ENCODE measurements around the gene PCNX4. TPM values are rescaled to one million over a fixed set of nuclear protein-coding genes. Genes with fewer than 3 reads are reported as not detected.

The PCNX4 gene
- polyA plus RNA-seq, 3 donors = 13.1 to 18.4 (median 16.7) TPM

DNA sequence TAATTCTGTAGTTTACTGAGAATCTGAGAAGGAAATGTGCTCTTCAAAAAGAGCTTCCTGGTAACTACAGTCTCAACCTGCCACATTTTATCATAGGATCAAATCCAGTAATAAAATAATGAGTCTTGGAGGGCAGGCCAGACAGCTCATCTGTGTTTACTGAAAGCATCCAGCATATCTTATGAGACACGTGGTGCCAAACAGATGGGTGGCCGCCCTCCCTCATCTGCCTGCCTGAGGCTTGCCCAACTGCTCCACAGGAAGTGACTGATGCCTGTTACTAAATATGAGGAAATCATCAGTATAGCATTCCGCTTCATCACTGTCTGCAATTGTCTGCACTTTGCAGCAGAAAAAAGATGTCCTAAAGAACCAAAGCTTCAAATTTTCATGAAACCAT, 60.0 kb downstream of the PCNX4 start:
- H3K9me3 ChIP-seq (replicated peaks in 1 of 2; ENCODE audit: control insufficient read depth in 1 of 2, insufficient read depth in 1 of 2, low read length in 2 of 2) = no peaks in the 10 kb centered on the region
- peaks cover 0 to 1% (median 0%) of the 10 kb centered on the region in 7 donors for H3K9me3 Mint-ChIP-seq
- TF ChIP-seq, protein P1, sequence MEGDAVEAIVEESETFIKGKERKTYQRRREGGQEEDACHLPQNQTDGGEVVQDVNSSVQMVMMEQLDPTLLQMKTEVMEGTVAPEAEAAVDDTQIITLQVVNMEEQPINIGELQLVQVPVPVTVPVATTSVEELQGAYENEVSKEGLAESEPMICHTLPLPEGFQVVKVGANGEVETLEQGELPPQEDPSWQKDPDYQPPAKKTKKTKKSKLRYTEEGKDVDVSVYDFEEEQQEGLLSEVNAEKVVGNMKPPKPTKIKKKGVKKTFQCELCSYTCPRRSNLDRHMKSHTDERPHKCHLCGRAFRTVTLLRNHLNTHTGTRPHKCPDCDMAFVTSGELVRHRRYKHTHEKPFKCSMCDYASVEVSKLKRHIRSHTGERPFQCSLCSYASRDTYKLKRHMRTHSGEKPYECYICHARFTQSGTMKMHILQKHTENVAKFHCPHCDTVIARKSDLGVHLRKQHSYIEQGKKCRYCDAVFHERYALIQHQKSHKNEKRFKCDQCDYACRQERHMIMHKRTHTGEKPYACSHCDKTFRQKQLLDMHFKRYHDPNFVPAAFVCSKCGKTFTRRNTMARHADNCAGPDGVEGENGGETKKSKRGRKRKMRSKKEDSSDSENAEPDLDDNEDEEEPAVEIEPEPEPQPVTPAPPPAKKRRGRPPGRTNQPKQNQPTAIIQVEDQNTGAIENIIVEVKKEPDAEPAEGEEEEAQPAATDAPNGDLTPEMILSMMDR (IDR thresholded peaks at IDR 0.05) = no peak
- WGBS (ENCODE audit: insufficient coverage) = 0% methylated on average over 3 of the region's 3 CpGs
- no peaks in the 10 kb centered on the region for H3K27me3 Mint-ChIP-seq (ENCODE audit: low read depth in 3 of 3)
- H4K20me1 ChIP-seq (ENCODE audit: insufficient read depth, low read length) = no peaks in the 10 kb centered on the region
- no peak overlapping the region for H3K4me3 Mint-ChIP-seq
- H3K27ac ChIP-seq (ENCODE audit: low read depth in 1 of 2, low read length in 2 of 2) = peak overlapping the region; percentile 25 to 96
- peak overlapping the region; percentile 9 for H3K4me2 ChIP-seq (replicated peaks; ENCODE audit: extremely low read depth, low read length, poor library complexity, severe bottlenecking)
- no peaks in the 10 kb centered on the region for H3K27me3 ChIP-seq (ENCODE audit: control insufficient read depth in 2 of 2, insufficient read depth in 2 of 2, low read length in 2 of 2)
- peak; percentile 92 to 96 (median 95) for DNase-seq
- H3K36me3 ChIP-seq (replicated peaks in 1 of 2; ENCODE audit: control insufficient read depth in 1 of 2, insufficient read depth in 2 of 2, low read length in 2 of 2) = peaks cover 27 to 46% of the 10 kb centered on the region in 2 donors
- H3K36me3 Mint-ChIP-seq = peaks cover 41 to 49% of the 10 kb centered on the region in 2 donors
- peak overlapping the region; percentile 64 for H2AFZ ChIP-seq (ENCODE audit: insufficient read depth, low read depth, low read length, poor library complexity, severe bottlenecking)
- H3K27ac Mint-ChIP-seq = peak overlapping the region; percentile 93 to 99 (median 94)
- peaks cover 44 to 58% of the 10 kb centered on the region in 2 donors for H3K4me1 ChIP-seq (ENCODE audit: control insufficient read depth in 1 of 2, insufficient read depth in 2 of 2, low read length in 2 of 2)
- peaks cover 48% of the 10 kb centered on the region for H3K79me2 ChIP-seq (ENCODE audit: insufficient read depth, low read length)
- intact Hi-C loops (cut with micrococcal nuclease) = no loop called here
- peak overlapping the region; percentile 17 for H3K9ac ChIP-seq (ENCODE audit: insufficient read depth, low read length, poor library complexity, severe bottlenecking)
- H3K4me3 ChIP-seq (replicated peaks in 1 of 3; ENCODE audit: low read depth in 2 of 3, low read length in 3 of 3) = no peak overlapping the region
- peaks cover 45% of the 10 kb centered on the region for H3K4me1 Mint-ChIP-seq

DNA sequence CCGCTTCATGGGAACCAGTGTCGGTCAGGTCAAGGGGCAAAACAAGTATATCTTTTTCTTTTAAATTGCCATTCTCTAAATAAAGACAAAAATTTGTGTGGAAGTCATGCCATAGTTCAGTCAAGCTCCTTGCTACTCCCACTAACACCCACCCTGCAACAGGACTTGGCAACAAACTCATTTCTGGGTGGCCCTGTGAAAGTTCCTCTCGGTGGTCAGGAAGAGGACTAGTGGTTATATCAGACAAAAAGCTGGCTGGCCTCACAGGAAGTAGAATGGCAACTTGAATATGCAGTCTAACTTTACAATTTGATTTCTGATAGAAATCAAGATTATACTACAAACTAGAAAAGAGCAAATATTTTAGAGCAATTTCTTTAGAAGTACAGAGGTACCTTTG, 62.3 kb downstream of the PCNX4 start:
- peaks cover 54% of the 10 kb centered on the region for H3K4me1 Mint-ChIP-seq
- H3K4me2 ChIP-seq (replicated peaks; ENCODE audit: extremely low read depth, low read length, poor library complexity, severe bottlenecking) = peak overlapping the region; percentile 18

More for the DNA sequence above, 62.3 kb downstream of the PCNX4 start:
- H3K36me3 ChIP-seq (replicated peaks in 1 of 2; ENCODE audit: control insufficient read depth in 1 of 2, insufficient read depth in 2 of 2, low read length in 2 of 2) = peaks cover 11 to 29% of the 10 kb centered on the region in 2 donors
- H3K27ac ChIP-seq (ENCODE audit: low read depth in 1 of 2, low read length in 2 of 2) = peak overlapping the region; percentile 4 to 80
- DNase-seq = peak; percentile 15 to 51 (median 23)
- intact Hi-C loops (cut with micrococcal nuclease) = no loop called here
- H3K79me2 ChIP-seq (ENCODE audit: insufficient read depth, low read length) = peaks cover 70% of the 10 kb centered on the region
- Mint-ChIP-seq H3K4me3 (peak overlapping the region in 1 of 2 donors; percentile 28), H3K36me3 (peaks cover 31 to 40% of the 10 kb centered on the region in 2 donors), H3K27ac (peak overlapping the region; percentile 89 to 96 (median 94)), H3K27me3 (ENCODE audit: low read depth in 3 of 3) (no peaks in the 10 kb centered on the region), H3K9me3 (peaks cover 0 to 1% (median 0%) of the 10 kb centered on the region in 7 donors)
- peak overlapping the region; percentile 52 for H2AFZ ChIP-seq (ENCODE audit: insufficient read depth, low read depth, low read length, poor library complexity, severe bottlenecking)
- no peak overlapping the region for H3K9ac ChIP-seq (ENCODE audit: insufficient read depth, low read length, poor library complexity, severe bottlenecking)
- TF ChIP-seq, protein P1 (IDR thresholded peaks at IDR 0.05) = no peak
- no peaks in the 10 kb centered on the region for H4K20me1 ChIP-seq (ENCODE audit: insufficient read depth, low read length)
- WGBS (ENCODE audit: insufficient coverage) = no CpG with 5 or more reads among the region's 3 CpGs
- no peaks in the 10 kb centered on the region for H3K27me3 ChIP-seq (ENCODE audit: control insufficient read depth in 2 of 2, insufficient read depth in 2 of 2, low read length in 2 of 2)
- peaks cover 44 to 66% of the 10 kb centered on the region in 2 donors for H3K4me1 ChIP-seq (ENCODE audit: control insufficient read depth in 1 of 2, insufficient read depth in 2 of 2, low read length in 2 of 2)
- H3K9me3 ChIP-seq (replicated peaks in 1 of 2; ENCODE audit: control insufficient read depth in 1 of 2, insufficient read depth in 1 of 2, low read length in 2 of 2) = no peaks in the 10 kb centered on the region
- peak overlapping the region in 1 of 3 experiments; percentile 10 for H3K4me3 ChIP-seq (replicated peaks in 1 of 3; ENCODE audit: low read depth in 2 of 3, low read length in 3 of 3)
